Brain microvascular endothelial cell (primary cell): ENCODE results near the gene NMRAL1.

Experiments
- DNase-seq: peaks from one replicate; pipeline ENCODE4 v3.0.0-alpha.2; 2020
- H3K27ac ChIP-seq: fragments of 250-450 bp; sonication (Bioruptor Pico); 2 replicates; pipeline ENCODE4 v1.5.1; 2020; ENCODE audit warnings: mild to moderate bottlenecking, moderate library complexity
- H3K27me3 ChIP-seq: fragments of 250-450 bp; sonication (Bioruptor Pico); replicated peaks from 2 replicates; pipeline ENCODE4 v1.5.1; 2020; ENCODE audit warnings: mild to moderate bottlenecking
- H3K36me3 ChIP-seq: fragments of 250-450 bp; sonication (Bioruptor Pico); replicated peaks from 2 replicates; pipeline ENCODE4 v1.5.1; 2020; ENCODE audit warnings: mild to moderate bottlenecking
- H3K4me3 ChIP-seq: 2 replicates; pipeline ENCODE4 v1.5.1; 2011; ENCODE audit warnings: low read depth, mild to moderate bottlenecking, control low read depth, low read length, moderate library complexity
- CTCF ChIP-seq: IDR thresholded peaks from 2 replicates; pipeline ENCODE4 v1.5.1; 2011; ENCODE audit warnings: low read depth, mild to moderate bottlenecking, moderate library complexity, low read length, control low read depth, inconsistent platforms; ENCODE audit errors: missing control alignments
- in situ Hi-C: cut with HindIII; loops from 2 replicates; pipeline ENCODE4 v1.10.0; 2017; ENCODE audit warnings: low sequenced_read_pairs, low pct_ligation_motif_present

NMRAL1 gene

GRCh38 chr16:4450430-4450829 is 24.0 kb downstream of the NMRAL1 start:
- Histone ChIP-seq H3K27ac (no peak overlapping the region), H3K4me3 (no peak overlapping the region), H3K36me3 (peaks cover 72% of the 10 kb centered on the region), H3K27me3 (no peaks in the 10 kb centered on the region)
- DNase-seq, result no peak
- in situ Hi-C loops, result no loop called here
- no peak for TF ChIP-seq CTCF

- no peak for TF ChIP-seq CTCF
- Histone ChIP-seq H3K27me3 (no peaks in the 10 kb centered on the region), H3K36me3 (peaks cover 73% of the 10 kb centered on the region), H3K4me3 (no peak overlapping the region), H3K27ac (no peak overlapping the region)
- in situ Hi-C loops, result no loop called here
- DNase-seq, result no peak
Measured at GRCh38 chr16:4443986-4444385, 30.4 kb downstream of the NMRAL1 start.

- Histone ChIP-seq H3K36me3 (peaks cover 69% of the 10 kb centered on the region), H3K27ac (no peak overlapping the region), H3K27me3 (no peaks in the 10 kb centered on the region), H3K4me3 (no peak overlapping the region)
- TF ChIP-seq CTCF, result no peak
- in situ Hi-C loops, result no loop called here
- no peak for DNase-seq
Measured at GRCh38 chr16:4443271-4443670, 31.2 kb downstream of the NMRAL1 start.

- TF ChIP-seq CTCF, result no peak
- Histone ChIP-seq H3K4me3 (no peak overlapping the region), H3K27ac (no peak overlapping the region), H3K27me3 (no peaks in the 10 kb centered on the region), H3K36me3 (peaks cover 68% of the 10 kb centered on the region)
- in situ Hi-C loops, result no loop called here
- no peak for DNase-seq
Measured at GRCh38 chr16:4442371-4442770, 32.1 kb downstream of the NMRAL1 start.

- no peak overlapping the region for H3K27ac ChIP-seq
- peaks cover 47% of the 10 kb centered on the region for H3K36me3 ChIP-seq
- no peak for DNase-seq
- H3K4me3 ChIP-seq, result no peak overlapping the region
- in situ Hi-C loops, result no loop called here
- TF ChIP-seq CTCF, result no peak
- H3K27me3 ChIP-seq, result no peaks in the 10 kb centered on the region
Measured at GRCh38 chr16:4437366-4437765, 37.1 kb downstream of the NMRAL1 start.

- H3K36me3 ChIP-seq, result peaks cover 37% of the 10 kb centered on the region
- in situ Hi-C loops, result no loop called here
- no peaks in the 10 kb centered on the region for H3K27me3 ChIP-seq
- no peak overlapping the region for H3K4me3 ChIP-seq
- TF ChIP-seq CTCF, result no peak
- DNase-seq, result no peak
- no peak overlapping the region for H3K27ac ChIP-seq
Measured at GRCh38 chr16:4435337-4436067, 38.9 kb downstream of the NMRAL1 start.
